HCT116 (cell line): ENCODE results near the gene UBQLN4. TPM values are rescaled to one million over a fixed set of nuclear protein-coding genes. Genes with fewer than 3 reads are reported as not detected.
A peak's percentile ranks its signal among the peaks of the same experiment; 100 is the strongest.

ENCODE experiments used
- ATAC-seq: fragments of 200-7000 bp; cut with Tn5 transposase; 2 replicates; pipeline ENCODE4 v1.9.1; 2020; ENCODE audit warnings: mild to moderate bottlenecking, moderate library complexity
- BruUV-seq: library from RNA; stranded (reverse); fragments of 400-500 nt; replicated peaks from 2 replicates; lab custom pipeline; 2021; lab: Mats Ljungman, UMichigan
- CTCF ChIA-PET: fragments of 300-600 bp; sonication (Branson Sonifier 250); formaldehyde crosslinking; loops from one replicate; lab custom pipeline; 2021; ENCODE audit warnings: antibody characterized with exemption; lab: Charles Lee
- POLR2A ChIA-PET: fragments of 300-600, 350-600 bp; sonication (Branson Sonifier 250); formaldehyde crosslinking; loops from one replicate; lab custom pipeline; 2021; ENCODE audit warnings: antibody characterized with exemption; lab: Charles Lee
- RAD21 ChIA-PET, 2 experiments: fragments of 300-600 bp; sonication (Branson Sonifier 250); formaldehyde crosslinking; loops; one replicate each; lab custom pipeline; 2023; ENCODE audit warnings: low total read pairs in 2 of 2; ENCODE audit not compliant: uncharacterized antibody in 2 of 2, unreplicated experiment in 2 of 2, low non-redundant PET in 1 of 2; lab: Charles Lee
- DNase-seq: peaks from one replicate; pipeline ENCODE4 v3.0.0-alpha.2; 2010; ENCODE audit warnings: low read depth, low spot score
- H2AFZ ChIP-seq: fragments of 200-600 bp; shearing (Covaris generic), sonication (generic); 2 replicates; pipeline ENCODE4 v1.6.1; 2017; ENCODE audit warnings: low read depth, mixed run types, mixed read lengths, antibody characterized with exemption, low read length; ENCODE audit not compliant: poor library complexity, severe bottlenecking
- H3K27ac ChIP-seq: 2 replicates; pipeline ENCODE4 v1.5.1; 2012; ENCODE audit warnings: low read depth, low read length
- H3K27me3 ChIP-seq: fragments of 200-600 bp; sonication (generic); 2 replicates; pipeline ENCODE4 v1.6.1; 2016; ENCODE audit warnings: mixed run types, low read length, mixed read lengths; ENCODE audit not compliant: insufficient read depth
- H3K36me3 ChIP-seq, 2 experiments: fragments of 200-500 bp in 1 of 2; fragments of 200-600 bp in 1 of 2; sonication (Bioruptor generic) in 1 of 2; sonication (generic) in 1 of 2; 2 replicates each; pipeline versions ENCODE4 v1.5.1 to v1.6.1; 2014 to 2016; ENCODE audit warnings: low read length in 2 of 2, inconsistent platforms in 1 of 2, mixed read lengths in 1 of 2, mixed run types in 1 of 2; ENCODE audit not compliant: insufficient read depth in 2 of 2, control insufficient read depth in 1 of 2
- H3K4me1 ChIP-seq, 2 experiments: fragments of 200-600 bp in 1 of 2; sonication (generic) in 1 of 2; 2 replicates each; pipeline versions ENCODE4 v1.5.1 to v1.6.1; 2012 to 2017; ENCODE audit warnings: low read length in 2 of 2, inconsistent platforms in 1 of 2, mild to moderate bottlenecking in 1 of 2, mixed read lengths in 1 of 2, mixed run types in 1 of 2, moderate library complexity in 1 of 2; ENCODE audit not compliant: insufficient read depth in 2 of 2, control insufficient read depth in 1 of 2
- H3K4me2 ChIP-seq: fragments of 200-600 bp; sonication (generic); 2 replicates; pipeline ENCODE4 v1.6.1; 2017; ENCODE audit warnings: mixed run types, low read length, mixed read lengths
- H3K4me3 ChIP-seq, 2 experiments: fragments of 200-600 bp in 1 of 2; sonication (generic) in 1 of 2; replicated peaks in 1 of 2; 2 replicates each; pipeline ENCODE4 v1.5.1; 2011 to 2016; ENCODE audit warnings: low read length in 2 of 2, control low read depth in 1 of 2, low read depth in 1 of 2, mild to moderate bottlenecking in 1 of 2, mixed read lengths in 1 of 2, mixed run types in 1 of 2
- H3K79me2 ChIP-seq: fragments of 200-600 bp; sonication (generic); 2 replicates; pipeline ENCODE4 v1.6.1; 2017; ENCODE audit warnings: mild to moderate bottlenecking, mixed run types, low read length, moderate library complexity, mixed read lengths; ENCODE audit not compliant: insufficient read depth
- H3K9ac ChIP-seq: fragments of 200-600 bp; sonication (generic); 2 replicates; pipeline ENCODE4 v1.6.1; 2016; ENCODE audit warnings: low read length, mixed read lengths
- H3K9me2 ChIP-seq: fragments of 200-600 bp; sonication (generic), shearing (Covaris generic); 2 replicates; pipeline ENCODE4 v1.6.1; 2017; ENCODE audit warnings: mixed run types, mild to moderate bottlenecking, moderate library complexity; ENCODE audit not compliant: insufficient read depth
- H3K9me3 ChIP-seq, 2 experiments: fragments of 200-500 bp in 1 of 2; fragments of 200-600 bp in 1 of 2; sonication (Bioruptor generic) in 1 of 2; sonication (generic) in 1 of 2; 2 replicates each; pipeline ENCODE4 v1.6.1; 2014 to 2017; ENCODE audit warnings: low read length in 2 of 2, mixed read lengths in 2 of 2, inconsistent platforms in 1 of 2, low read depth in 1 of 2, mild to moderate bottlenecking in 1 of 2, mixed run types in 1 of 2, moderate library complexity in 1 of 2; ENCODE audit not compliant: control insufficient read depth in 1 of 2, insufficient read depth in 1 of 2
- H4K20me1 ChIP-seq: fragments of 200-600 bp; sonication (generic), shearing (Covaris generic); 2 replicates; pipeline ENCODE4 v1.6.1; 2017; ENCODE audit warnings: mixed run types, mild to moderate bottlenecking, moderate library complexity; ENCODE audit not compliant: insufficient read depth
- CBX3 ChIP-seq: IDR thresholded peaks from 2 replicates; pipeline ENCODE4 v1.6.1; 2012; ENCODE audit warnings: low read depth
- CEBPB ChIP-seq: IDR thresholded peaks from 2 replicates; pipeline ENCODE4 v1.6.1; 2012; ENCODE audit warnings: low read depth
- ELF1 ChIP-seq: IDR thresholded peaks from 2 replicates; pipeline ENCODE4 v1.6.1; 2012; ENCODE audit warnings: low read depth, borderline replicate concordance
- EZH2 ChIP-seq: fragments of 200-600 bp; sonication (generic); IDR thresholded peaks from 2 replicates; pipeline ENCODE4 v1.6.1; 2017; ENCODE audit warnings: antibody characterized with exemption, mixed run types
- EZH2phosphoT487 ChIP-seq: fragments of 200-600 bp; IDR thresholded peaks from 2 replicates; pipeline ENCODE4 v1.6.1; 2018; ENCODE audit warnings: antibody characterized with exemption, borderline replicate concordance
- FOSL1 ChIP-seq: IDR thresholded peaks from 2 replicates; pipeline ENCODE4 v1.6.1; 2012; ENCODE audit warnings: low read depth
- JUND ChIP-seq: IDR thresholded peaks from 2 replicates; pipeline ENCODE4 v1.6.1; 2012
- POLR2A ChIP-seq: IDR thresholded peaks from 2 replicates; pipeline ENCODE4 v1.7.0; 2011; ENCODE audit warnings: borderline replicate concordance; ENCODE audit not compliant: insufficient read depth, insufficient read length; ENCODE audit errors: extremely low read depth
- POLR2AphosphoS5 ChIP-seq: IDR thresholded peaks from 2 replicates; pipeline ENCODE4 v1.6.1; 2011; ENCODE audit warnings: mild to moderate bottlenecking, low read depth, low read length, moderate library complexity
- RAD21 ChIP-seq: IDR thresholded peaks from 2 replicates; pipeline ENCODE4 v1.6.1; 2012; ENCODE audit warnings: low read depth, mild to moderate bottlenecking
- REST ChIP-seq: IDR thresholded peaks from 2 replicates; pipeline ENCODE4 v1.6.1; 2012; ENCODE audit warnings: low read depth
- SIN3A ChIP-seq: IDR thresholded peaks from 2 replicates; pipeline ENCODE4 v1.6.1; 2012; ENCODE audit warnings: low read depth
- SP1 ChIP-seq: IDR thresholded peaks from 2 replicates; pipeline ENCODE4 v1.6.1; 2012; ENCODE audit warnings: low read depth
- SRF ChIP-seq: IDR thresholded peaks from 2 replicates; pipeline ENCODE4 v1.6.1; 2012; ENCODE audit warnings: low read depth
- TCF7L2 ChIP-seq: IDR thresholded peaks from 2 replicates; pipeline ENCODE4 v1.7.0; 2011; ENCODE audit warnings: borderline replicate concordance, inconsistent platforms; ENCODE audit not compliant: insufficient read depth, insufficient read length; ENCODE audit errors: extremely low read depth
- YY1 ChIP-seq: IDR thresholded peaks from 2 replicates; pipeline ENCODE4 v1.6.1; 2011; ENCODE audit warnings: low read length, low read depth, moderate library complexity, mild to moderate bottlenecking; ENCODE audit not compliant: insufficient replicate concordance; ENCODE audit errors: extremely low read depth
- ZFX ChIP-seq: fragments of 450-650 bp; IDR thresholded peaks from 2 replicates; pipeline ENCODE4 v1.6.1; 2017
- ZNF274 ChIP-seq: fragments of 200-500 bp; sonication (Bioruptor generic); IDR thresholded peaks from 2 replicates; pipeline ENCODE4 v1.6.1; 2014; ENCODE audit warnings: mild to moderate bottlenecking, low read depth, low read length, inconsistent platforms
- intact Hi-C: fragments of 100-400 bp; cut with micrococcal nuclease; formaldehyde crosslinking; loops from 2 replicates; pipeline ENCODE4 v1.10.0; 2022
- total RNA-seq: library from RNA; stranded (reverse); gene quantifications from one replicate; pipeline ENCODE4 v1.2.1, GENCODE V29; 2021; ENCODE audit not compliant: unreplicated experiment
- TF ChIP-seq, protein P1 (sequence below): IDR thresholded peaks from 2 replicates; pipeline ENCODE4 v1.6.1; 2012
- TF ChIP-seq, protein P2 (sequence below): IDR thresholded peaks from 2 replicates; pipeline ENCODE4 v1.6.1; 2011; ENCODE audit warnings: mild to moderate bottlenecking, low read length, moderate library complexity; ENCODE audit not compliant: insufficient replicate concordance; ENCODE audit errors: extremely low read depth
- TF ChIP-seq, protein P3 (sequence below): IDR thresholded peaks from 2 replicates; pipeline ENCODE4 v1.6.1; 2012

UBQLN4 gene
- total RNA-seq, 1 experiment from 2014 or later: 68.4 TPM

GRCh38 chr1:156054500-156055280 lies 1.1 kb upstream of the UBQLN4 start, which contains the start of gene LAMTOR2:
Gene LAMTOR2 (plus strand): TSS chr1:156054782. CDS start chr1:156054890, 108 bp downstream.
- Histone ChIP-seq H3K27ac (peak within 1 kb of the TSS; percentile 92), H3K4me1 (peaks cover 6 to 24% of the 10 kb centered on the region in 2 experiments; a peak in 3 of 4 replicates), H3K4me2 (peak within 1 kb of the TSS; percentile 100), H3K36me3 (peaks cover 0 to 4% of the 10 kb centered on the region in 2 experiments; a peak in 2 of 4 replicates), H4K20me1 (no peaks in the 10 kb centered on the region), H3K9me3 (no peaks in the 10 kb centered on the region), H3K9ac (peak within 1 kb of the TSS; percentile 94), H2AFZ (no peak within 1 kb of the TSS), H3K9me2 (no peaks in the 10 kb centered on the region), H3K4me3 (peak within 1 kb of the TSS; percentile 89 to 95), H3K79me2 (peaks cover 33% of the 10 kb centered on the region), H3K27me3 (no peaks in the 10 kb centered on the region)
- peak; percentile 94 for DNase-seq
- RAD21 ChIA-PET: no interaction called here
- POLR2A ChIA-PET: interaction anchor here (0.7 kb wide), 1 partner anchor 12 kb away, joined by 4 read pairs; no protein-coding TSS in a partner anchor
- no TSS peak for BruUV-seq
- CTCF ChIA-PET: interaction anchor here (2.6 kb wide), 1 partner anchor 12 kb away, joined by 8 read pairs; no protein-coding TSS in a partner anchor
- intact Hi-C loops: loop anchor here (2.0 to 5.0 kb wide), 2 partner anchors 34 to 112 kb away; partner anchors contain the start of genes RXFP4 and SSR2
- peak; percentile 78 for ATAC-seq
- TF ChIP-seq REST (no peak), EZH2 (no peak), POLR2AphosphoS5 (peak; percentile 80), JUND (no peak), ELF1 (no peak), POLR2A (peak; percentile 76), FOSL1 (no peak), SIN3A (no peak), SP1 (no peak), RAD21 (no peak), SRF (no peak), YY1 (peak; percentile 78), ZNF274 (no peak), EZH2phosphoT487 (no peak), TCF7L2 (peak; percentile 92), CBX3 (no peak), ZFX (peak; percentile 71), CEBPB (no peak)
- TF ChIP-seq, protein P1, sequence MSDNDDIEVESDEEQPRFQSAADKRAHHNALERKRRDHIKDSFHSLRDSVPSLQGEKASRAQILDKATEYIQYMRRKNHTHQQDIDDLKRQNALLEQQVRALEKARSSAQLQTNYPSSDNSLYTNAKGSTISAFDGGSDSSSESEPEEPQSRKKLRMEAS: no peak
- TF ChIP-seq, protein P2, sequence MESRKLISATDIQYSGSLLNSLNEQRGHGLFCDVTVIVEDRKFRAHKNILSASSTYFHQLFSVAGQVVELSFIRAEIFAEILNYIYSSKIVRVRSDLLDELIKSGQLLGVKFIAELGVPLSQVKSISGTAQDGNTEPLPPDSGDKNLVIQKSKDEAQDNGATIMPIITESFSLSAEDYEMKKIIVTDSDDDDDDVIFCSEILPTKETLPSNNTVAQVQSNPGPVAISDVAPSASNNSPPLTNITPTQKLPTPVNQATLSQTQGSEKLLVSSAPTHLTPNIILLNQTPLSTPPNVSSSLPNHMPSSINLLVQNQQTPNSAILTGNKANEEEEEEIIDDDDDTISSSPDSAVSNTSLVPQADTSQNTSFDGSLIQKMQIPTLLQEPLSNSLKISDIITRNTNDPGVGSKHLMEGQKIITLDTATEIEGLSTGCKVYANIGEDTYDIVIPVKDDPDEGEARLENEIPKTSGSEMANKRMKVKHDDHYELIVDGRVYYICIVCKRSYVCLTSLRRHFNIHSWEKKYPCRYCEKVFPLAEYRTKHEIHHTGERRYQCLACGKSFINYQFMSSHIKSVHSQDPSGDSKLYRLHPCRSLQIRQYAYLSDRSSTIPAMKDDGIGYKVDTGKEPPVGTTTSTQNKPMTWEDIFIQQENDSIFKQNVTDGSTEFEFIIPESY: peak; percentile 89
- TF ChIP-seq, protein P3, sequence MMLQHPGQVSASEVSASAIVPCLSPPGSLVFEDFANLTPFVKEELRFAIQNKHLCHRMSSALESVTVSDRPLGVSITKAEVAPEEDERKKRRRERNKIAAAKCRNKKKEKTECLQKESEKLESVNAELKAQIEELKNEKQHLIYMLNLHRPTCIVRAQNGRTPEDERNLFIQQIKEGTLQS: no peak
